T47D (cell line): ENCODE results near the gene USF2.

Experiments used
- DNase-seq, 2 experiments: peaks; one replicate each; pipeline versions ENCODE4 v3.0.0 to v3.0.0-alpha.2; 2011 to 2012; ENCODE audit warnings: low read depth in 1 of 2, low spot score in 1 of 2
- JUND ChIP-seq: IDR thresholded peaks from 2 replicates; pipeline ENCODE4 v1.6.1; 2012; ENCODE audit warnings: low read depth
- in situ Hi-C: cut with HindIII; loops from 2 replicates; pipeline ENCODE4 v1.10.0; 2016; ENCODE audit warnings: low sequenced_read_pairs, low pct_unique_long_range_greater_than_20kb

Gene USF2

DNA sequence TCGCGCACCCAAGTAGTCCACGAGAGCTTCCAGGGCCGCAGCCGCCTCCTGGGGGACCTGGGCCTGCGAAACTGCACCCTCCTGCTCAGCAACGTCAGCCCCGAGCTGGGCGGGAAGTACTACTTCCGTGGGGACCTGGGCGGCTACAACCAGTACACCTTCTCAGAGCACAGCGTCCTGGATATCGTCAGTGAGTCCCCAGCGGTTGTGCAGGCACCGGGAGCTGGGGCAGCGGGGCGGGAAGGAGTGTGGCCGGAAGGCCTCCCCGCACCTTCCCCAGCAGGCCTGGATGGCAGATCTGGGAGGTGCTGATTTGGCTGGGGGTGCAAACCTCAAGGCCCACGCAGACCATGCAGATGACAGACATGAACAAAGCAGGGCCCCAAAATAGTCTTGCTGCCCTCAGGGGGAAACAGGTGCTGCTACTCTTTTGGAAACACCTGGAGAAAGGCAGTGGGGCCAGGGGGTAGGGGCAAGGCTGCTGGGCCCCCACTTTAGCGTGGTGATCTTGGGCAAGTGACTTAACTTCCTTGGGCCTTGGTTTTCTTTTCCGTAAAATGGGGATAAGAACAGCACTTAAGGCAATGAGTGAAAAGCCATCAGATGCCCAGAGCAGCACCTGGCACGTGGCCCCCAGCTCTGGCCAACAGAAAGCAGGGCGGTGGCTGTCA is 27.2 kb downstream of the USF2 start:
- no peak for TF ChIP-seq JUND
- in situ Hi-C loops, result no loop called here
- no peak for DNase-seq

GRCh38 chr19:35296644-35297514 is 28.1 kb downstream of the USF2 start:
- DNase-seq, result no peak
- in situ Hi-C loops, result no loop called here
- no peak for TF ChIP-seq JUND

- no peak for DNase-seq
- TF ChIP-seq JUND, result no peak
- in situ Hi-C loops, result no loop called here
Observed at GRCh38 chr19:35297515-35297848, 28.7 kb downstream of the USF2 start.

DNA sequence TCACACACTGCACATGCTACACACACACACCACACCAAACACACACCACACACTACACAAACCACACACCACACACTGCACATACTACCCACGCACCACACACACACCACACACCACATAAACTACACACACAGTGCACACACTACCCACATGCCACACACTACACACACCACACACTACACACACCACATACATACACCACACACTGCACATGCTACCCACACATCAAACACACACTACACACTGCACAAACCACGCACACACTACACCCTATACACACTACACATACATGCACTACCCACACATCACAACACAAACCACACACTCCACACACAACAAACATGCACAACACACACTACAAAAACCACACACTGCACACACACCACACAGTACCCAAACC is 29.2 kb downstream of the USF2 start:
- no peak for DNase-seq
- in situ Hi-C loops, result no loop called here
- TF ChIP-seq JUND, result no peak

GRCh38 chr19:35298561-35298972 is 29.8 kb downstream of the USF2 start:
- no peak for DNase-seq
- no peak for TF ChIP-seq JUND
- in situ Hi-C loops, result no loop called here

- in situ Hi-C loops, result no loop called here
- DNase-seq, result peak in 1 of 2 experiments; percentile 77
Observed at GRCh38 chr19:35299523-35300338, 31.0 kb downstream of the USF2 start.

GRCh38 chr19:35300339-35300649 is 31.5 kb downstream of the USF2 start:
- TF ChIP-seq JUND, result no peak
- in situ Hi-C loops, result no loop called here
- no peak for DNase-seq

More at GRCh38 chr19:35299523-35300338, 31.0 kb downstream of the USF2 start:
- no peak for TF ChIP-seq JUND

- no peak for DNase-seq
- TF ChIP-seq JUND, result no peak
- in situ Hi-C loops, result no loop called here
Observed at GRCh38 chr19:35301961-35302360, 33.2 kb downstream of the USF2 start.

DNA sequence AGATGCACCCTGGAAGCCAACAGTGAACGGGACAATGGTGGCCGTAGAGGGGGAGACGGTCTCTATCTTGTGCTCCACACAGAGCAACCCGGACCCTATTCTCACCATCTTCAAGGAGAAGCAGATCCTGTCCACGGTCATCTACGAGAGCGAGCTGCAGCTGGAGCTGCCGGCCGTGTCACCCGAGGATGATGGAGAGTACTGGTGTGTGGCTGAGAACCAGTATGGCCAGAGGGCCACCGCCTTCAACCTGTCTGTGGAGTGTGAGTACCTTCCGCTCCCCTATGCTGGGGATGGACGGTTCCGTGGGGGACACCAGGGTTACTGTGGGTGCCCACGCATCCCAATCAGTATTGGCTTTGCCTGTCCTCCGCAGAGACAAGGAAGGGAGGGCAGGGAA is 33.7 kb downstream of the USF2 start:
- TF ChIP-seq JUND, result no peak
- DNase-seq, result no peak
- in situ Hi-C loops, result no loop called here

DNA sequence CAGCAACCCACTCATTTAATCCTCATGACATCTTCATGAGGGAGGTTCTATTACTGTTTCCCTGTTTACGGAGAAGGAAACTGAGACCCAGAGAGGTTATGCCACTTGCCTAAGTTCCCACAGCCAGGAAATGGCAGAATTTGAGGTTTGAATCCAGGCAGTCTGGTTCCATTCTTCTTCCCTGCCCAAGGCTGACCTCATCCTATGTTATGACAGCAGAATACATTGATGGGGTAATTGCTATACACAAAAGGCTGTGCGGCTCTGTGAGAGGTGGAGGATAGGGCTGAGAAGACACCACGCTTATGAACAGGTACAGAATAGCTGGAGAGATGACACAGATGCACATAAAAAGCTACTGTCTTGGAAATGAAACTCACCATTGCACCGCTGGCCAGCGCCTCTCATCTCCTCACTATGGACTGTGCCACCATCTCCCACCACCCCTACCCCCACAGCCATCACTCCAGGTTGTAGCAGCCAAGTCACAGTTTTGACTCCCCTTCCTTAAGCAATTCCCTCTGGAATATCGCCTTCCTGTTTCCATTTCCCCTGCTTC is 34.7 kb downstream of the USF2 start:
- DNase-seq, result no peak
- TF ChIP-seq JUND, result no peak
- in situ Hi-C loops, result no loop called here

- in situ Hi-C loops, result no loop called here
- no peak for TF ChIP-seq JUND
- DNase-seq, result no peak
Observed at GRCh38 chr19:35304036-35304435, 35.3 kb downstream of the USF2 start.

DNA sequence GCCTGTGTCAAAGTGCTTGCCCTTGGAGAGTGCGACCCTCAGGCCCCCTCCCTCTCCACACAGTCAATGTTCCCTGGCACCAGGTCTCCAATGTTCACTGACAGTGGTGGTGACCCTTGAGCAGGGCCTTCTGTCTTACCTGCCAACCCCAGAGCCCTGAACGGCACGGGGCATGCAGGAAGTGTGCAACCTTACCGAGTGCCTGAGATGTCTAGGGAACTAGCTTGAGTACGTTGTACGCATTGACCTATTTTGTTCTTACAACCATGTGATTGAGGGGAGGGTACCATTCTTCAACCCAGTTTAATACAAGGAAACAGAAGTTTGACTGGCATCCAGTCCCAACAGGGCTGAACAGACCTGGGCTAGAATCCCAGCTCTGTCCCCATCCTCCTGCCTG is 36.4 kb downstream of the USF2 start:
- TF ChIP-seq JUND, result no peak

More for the DNA sequence above, 36.4 kb downstream of the USF2 start:
- DNase-seq, result no peak
- in situ Hi-C loops, result no loop called here
